HepG2 (cell line): ENCODE measurements around the gene CIB1. TPM values are rescaled to one million over a fixed set of nuclear protein-coding genes. Genes with fewer than 3 reads are reported as not detected.

Experiments
- ATF7-NPFF ChIP-seq: sonication (generic); formaldehyde crosslinking; IDR thresholded peaks from 2 replicates; pipeline ENCODE4 v1.8.1; 2023; ENCODE audit warnings: mild to moderate bottlenecking, low read depth, missing genetic modification reagents, moderate library complexity
- HMG20B ChIP-seq: conservative IDR thresholded peaks from 2 replicates; pipeline ENCODE4 v1.6.1; 2016; ENCODE audit warnings: missing genetic modification reagents, missing compliant biosample characterization
- HOXA9 ChIP-seq: sonication (generic); formaldehyde crosslinking; IDR thresholded peaks from 2 replicates; pipeline ENCODE4 v1.8.1; 2022; ENCODE audit warnings: missing genetic modification reagents, mild to moderate bottlenecking, moderate library complexity, borderline replicate concordance
- MLXIP ChIP-seq: sonication (generic); formaldehyde crosslinking; IDR thresholded peaks from 2 replicates; pipeline ENCODE4 v1.9.0; 2021; ENCODE audit warnings: missing genetic modification reagents, borderline replicate concordance
- PHB2 ChIP-seq: fragments of 450-650 bp; IDR thresholded peaks from 2 replicates; pipeline ENCODE4 v1.6.1; 2018; ENCODE audit not compliant: partially characterized antibody
- PREB ChIP-seq: sonication (generic); formaldehyde crosslinking; IDR thresholded peaks from 2 replicates; pipeline ENCODE4 v1.4.0; 2020; ENCODE audit warnings: missing genetic modification reagents
- REPIN1 ChIP-seq: sonication (generic); formaldehyde crosslinking; IDR thresholded peaks from 2 replicates; pipeline ENCODE4 v1.8.0; 2022; ENCODE audit warnings: missing genetic modification reagents, low read depth, mild to moderate bottlenecking, borderline replicate concordance
- SNAPC4 ChIP-seq: sonication (generic); formaldehyde crosslinking; IDR thresholded peaks from 2 replicates; pipeline ENCODE4 v1.4.0; 2020; ENCODE audit warnings: mild to moderate bottlenecking, missing genetic modification reagents
- SRY ChIP-seq: sonication (generic); formaldehyde crosslinking; IDR thresholded peaks from 2 replicates; pipeline ENCODE4 v1.8.0; 2022; ENCODE audit warnings: mild to moderate bottlenecking, missing genetic modification reagents
- THAP11 ChIP-seq: IDR thresholded peaks from 2 replicates; pipeline ENCODE4 v1.6.1; 2016; ENCODE audit warnings: missing biosample characterization, missing genetic modification reagents
- WIZ ChIP-seq: sonication (generic); formaldehyde crosslinking; IDR thresholded peaks from 2 replicates; pipeline ENCODE4 v1.5.1; 2020; ENCODE audit warnings: mild to moderate bottlenecking, missing genetic modification reagents
- ZFP36 ChIP-seq: fragments of 150-350 bp; IDR thresholded peaks from 2 replicates; pipeline ENCODE4 v1.6.1; 2018; ENCODE audit warnings: borderline replicate concordance, low read length, low read depth; ENCODE audit not compliant: partially characterized antibody
- ZNF232 ChIP-seq: sonication (generic); formaldehyde crosslinking; IDR thresholded peaks from 2 replicates; pipeline ENCODE4 v1.4.0; 2020; ENCODE audit warnings: missing genetic modification reagents, borderline replicate concordance
- ZNF549 ChIP-seq: sonication (generic); formaldehyde crosslinking; IDR thresholded peaks from 2 replicates; pipeline ENCODE4 v1.5.0; 2020; ENCODE audit warnings: missing genetic modification reagents
- ZNF562 ChIP-seq: sonication (generic); formaldehyde crosslinking; IDR thresholded peaks from 2 replicates; pipeline ENCODE4 v1.8.0; 2022; ENCODE audit warnings: missing genetic modification reagents, borderline replicate concordance
- ZNF567 ChIP-seq: sonication (generic); formaldehyde crosslinking; IDR thresholded peaks from 2 replicates; pipeline ENCODE4 v1.8.1; 2023; ENCODE audit warnings: mild to moderate bottlenecking, missing genetic modification reagents, borderline replicate concordance
- polyA plus RNA-seq, 8 experiments: library from polyadenylated mRNA; depleted of rRNA in 3 of 8; stranded (reverse) in 7 of 8; unstranded in 1 of 8; fragments of >200 nt; fragmentation: Illumina TruSeq in 4 of 8; extraction: Trizol in 4 of 8; gene quantifications; 2 replicates each; pipeline versions ENCODE4 v1.2.1 to v1.2.3, GENCODE V29; 2011 to 2016; ENCODE audit warnings: low read depth in 4 of 8, missing spikeins in 1 of 8, mixed read lengths in 1 of 8; ENCODE audit not compliant: insufficient read depth in 1 of 8
- total RNA-seq, 5 experiments: library from RNA; depleted of rRNA; stranded (reverse); fragments of >200 nt; fragmentation: Illumina TruSeq; extraction: Trizol; gene quantifications; 2 replicates each; pipeline ENCODE4 v1.2.3, GENCODE V29; 2016; ENCODE audit warnings: low read depth in 1 of 5
- TF ChIP-seq, protein P1 (sequence below): sonication (generic); formaldehyde crosslinking; conservative IDR thresholded peaks from 2 replicates; pipeline ENCODE4 v1.4.0; 2020; ENCODE audit warnings: mild to moderate bottlenecking, missing genetic modification reagents, moderate library complexity

CIB1 gene
- total and polyA plus RNA-seq, 2 of the 13 experiments (the other 11 are each of a cell fraction or from before 2014, with no cell fraction given), result 38.7 to 72.7 TPM

- TF ChIP-seq MLXIP, result no peak
- TF ChIP-seq SRY, result no peak
- no peak for TF ChIP-seq ZNF567
- no peak for TF ChIP-seq HOXA9
- TF ChIP-seq REPIN1 (CRISPR knock-in tag), result no peak
- TF ChIP-seq, protein P1, sequence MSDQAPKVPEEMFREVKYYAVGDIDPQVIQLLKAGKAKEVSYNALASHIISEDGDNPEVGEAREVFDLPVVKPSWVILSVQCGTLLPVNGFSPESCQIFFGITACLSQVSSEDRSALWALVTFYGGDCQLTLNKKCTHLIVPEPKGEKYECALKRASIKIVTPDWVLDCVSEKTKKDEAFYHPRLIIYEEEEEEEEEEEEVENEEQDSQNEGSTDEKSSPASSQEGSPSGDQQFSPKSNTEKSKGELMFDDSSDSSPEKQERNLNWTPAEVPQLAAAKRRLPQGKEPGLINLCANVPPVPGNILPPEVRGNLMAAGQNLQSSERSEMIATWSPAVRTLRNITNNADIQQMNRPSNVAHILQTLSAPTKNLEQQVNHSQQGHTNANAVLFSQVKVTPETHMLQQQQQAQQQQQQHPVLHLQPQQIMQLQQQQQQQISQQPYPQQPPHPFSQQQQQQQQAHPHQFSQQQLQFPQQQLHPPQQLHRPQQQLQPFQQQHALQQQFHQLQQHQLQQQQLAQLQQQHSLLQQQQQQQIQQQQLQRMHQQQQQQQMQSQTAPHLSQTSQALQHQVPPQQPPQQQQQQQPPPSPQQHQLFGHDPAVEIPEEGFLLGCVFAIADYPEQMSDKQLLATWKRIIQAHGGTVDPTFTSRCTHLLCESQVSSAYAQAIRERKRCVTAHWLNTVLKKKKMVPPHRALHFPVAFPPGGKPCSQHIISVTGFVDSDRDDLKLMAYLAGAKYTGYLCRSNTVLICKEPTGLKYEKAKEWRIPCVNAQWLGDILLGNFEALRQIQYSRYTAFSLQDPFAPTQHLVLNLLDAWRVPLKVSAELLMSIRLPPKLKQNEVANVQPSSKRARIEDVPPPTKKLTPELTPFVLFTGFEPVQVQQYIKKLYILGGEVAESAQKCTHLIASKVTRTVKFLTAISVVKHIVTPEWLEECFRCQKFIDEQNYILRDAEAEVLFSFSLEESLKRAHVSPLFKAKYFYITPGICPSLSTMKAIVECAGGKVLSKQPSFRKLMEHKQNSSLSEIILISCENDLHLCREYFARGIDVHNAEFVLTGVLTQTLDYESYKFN (CRISPR knock-in tag), result no peak
- no peak for TF ChIP-seq ZNF562 (CRISPR knock-in tag)
- no peak for TF ChIP-seq PHB2
- TF ChIP-seq SNAPC4 (CRISPR knock-in tag), result no peak
- no peak for TF ChIP-seq ZNF232
- TF ChIP-seq ATF7-NPFF (CRISPR knock-in tag), result no peak
- TF ChIP-seq ZFP36, result no peak
- TF ChIP-seq THAP11 (CRISPR knock-in tag), result no peak
- TF ChIP-seq HMG20B, result no peak
- no peak for TF ChIP-seq PREB (CRISPR knock-in tag)
- no peak for TF ChIP-seq ZNF549
- TF ChIP-seq WIZ (CRISPR knock-in tag), result no peak
Measured at GRCh38 chr15:90221246-90221900, 12.4 kb downstream of the CIB1 start (continued).
